Measurements from ENCODE around the gene DISP2.

Gene DISP2

GRCh38 chr15:40369474-40369869 is 11.5 kb downstream of the DISP2 start:
- no peak for TF ChIP-seq CTCF (IDR thresholded peaks at IDR 0.05; ENCODE audit: unreplicated experiment in 3 of 3)
- peaks cover 28% of the 10 kb centered on the region for H3K4me1 Mint-ChIP-seq
- H3K27ac Mint-ChIP-seq: peak overlapping the region in 1 of 3 experiments; percentile 55
- H3K36me3 Mint-ChIP-seq (ENCODE audit: low read depth): no peaks in the 10 kb centered on the region
- no peaks in the 10 kb centered on the region for H3K9me3 Mint-ChIP-seq
- peaks cover 40% of the 10 kb centered on the region for H3K27me3 Mint-ChIP-seq (ENCODE audit: low read depth)
- H3K4me3 Mint-ChIP-seq: peak overlapping the region in 1 of 3 experiments; percentile 64

- Mint-ChIP-seq H3K27ac (no peak overlapping the region), H3K4me1 (peaks cover 28% of the 10 kb centered on the region), H3K4me3 (no peak overlapping the region)
Measured at GRCh38 chr15:40369971-40370370, 12.0 kb downstream of the DISP2 start.

DNA sequence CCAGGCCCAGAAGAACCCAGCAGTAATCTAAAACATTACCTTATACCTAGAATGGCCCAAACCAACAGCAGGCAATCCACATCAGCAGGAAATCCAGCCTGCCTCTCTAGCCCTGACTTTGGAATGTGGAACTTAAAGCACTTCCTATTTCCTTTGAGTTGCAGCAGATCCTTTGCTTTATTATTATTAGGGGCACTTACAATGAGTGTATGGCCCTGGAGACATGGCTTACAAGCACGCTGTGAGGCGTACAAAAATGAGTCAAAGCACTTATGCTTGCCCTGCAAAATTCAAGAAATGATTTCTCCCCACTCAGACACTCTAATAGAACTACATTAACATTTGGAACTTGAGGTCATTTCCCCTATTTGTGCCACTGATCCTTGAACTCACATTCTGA is 15.0 kb downstream of the DISP2 start:
- Mint-ChIP-seq H3K4me1 (peaks cover 27% of the 10 kb centered on the region), H3K4me3 (no peak overlapping the region), H3K27me3 (ENCODE audit: low read depth) (peaks cover 12% of the 10 kb centered on the region), H3K9me3 (no peaks in the 10 kb centered on the region), H3K36me3 (ENCODE audit: low read depth) (no peaks in the 10 kb centered on the region), H3K27ac (no peak overlapping the region)
- no peak for TF ChIP-seq CTCF (IDR thresholded peaks at IDR 0.05; ENCODE audit: unreplicated experiment in 3 of 3)

More at GRCh38 chr15:40369971-40370370, 12.0 kb downstream of the DISP2 start:
- Mint-ChIP-seq H3K27me3 (ENCODE audit: low read depth) (peaks cover 35% of the 10 kb centered on the region), H3K9me3 (no peaks in the 10 kb centered on the region), H3K36me3 (ENCODE audit: low read depth) (no peaks in the 10 kb centered on the region)
- no peak for TF ChIP-seq CTCF (IDR thresholded peaks at IDR 0.05; ENCODE audit: unreplicated experiment in 3 of 3)

DNA sequence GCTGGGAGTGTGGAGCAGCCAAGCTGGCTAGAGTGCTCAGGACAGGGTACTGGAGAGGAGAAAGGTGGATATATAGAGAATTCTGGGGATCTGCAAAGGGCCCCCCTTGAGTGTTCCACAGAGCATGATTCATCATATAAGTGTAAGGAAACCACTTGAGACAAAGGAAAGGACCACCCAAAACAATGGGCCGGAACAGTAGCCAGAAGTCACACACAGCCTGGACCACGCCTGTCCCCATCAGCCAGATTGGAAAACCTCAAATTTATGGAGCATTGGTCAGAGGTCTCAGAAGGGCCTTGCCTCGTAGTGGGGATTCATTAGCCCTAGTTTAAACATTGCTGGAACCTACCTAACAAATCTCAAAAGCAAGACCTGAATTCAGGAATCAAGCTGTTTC is 19.6 kb downstream of the DISP2 start:
- Mint-ChIP-seq H3K36me3 (ENCODE audit: low read depth) (no peaks in the 10 kb centered on the region), H3K27me3 (ENCODE audit: low read depth) (no peaks in the 10 kb centered on the region), H3K4me1 (peaks cover 13% of the 10 kb centered on the region), H3K27ac (no peak overlapping the region), H3K9me3 (no peaks in the 10 kb centered on the region), H3K4me3 (no peak overlapping the region)
- no peak for TF ChIP-seq CTCF (IDR thresholded peaks at IDR 0.05; ENCODE audit: unreplicated experiment in 3 of 3)

DNA sequence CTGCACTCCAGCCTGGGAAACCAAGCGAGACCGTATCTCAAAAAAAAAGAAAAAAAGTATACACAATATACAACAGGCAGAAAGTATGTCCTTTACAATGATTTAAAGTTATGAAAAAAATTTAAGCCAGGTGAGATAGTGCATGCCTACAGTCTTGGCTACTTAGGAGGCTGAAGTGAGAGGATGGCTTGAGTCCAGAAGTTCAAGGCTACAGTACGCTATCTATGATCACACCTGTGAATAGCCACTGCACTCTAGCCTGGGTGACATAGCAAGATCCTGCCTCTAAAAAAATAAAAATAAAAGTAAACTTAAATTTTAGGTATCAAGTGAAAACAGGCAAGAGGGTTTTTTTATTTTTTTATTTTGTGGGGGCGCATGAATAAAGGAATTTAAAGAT is 21.4 kb downstream of the DISP2 start:
- Mint-ChIP-seq H3K27ac (no peak overlapping the region), H3K4me3 (no peak overlapping the region), H3K36me3 (ENCODE audit: low read depth) (peaks cover 4% of the 10 kb centered on the region), H3K4me1 (peaks cover 29% of the 10 kb centered on the region), H3K27me3 (ENCODE audit: low read depth) (no peaks in the 10 kb centered on the region), H3K9me3 (no peaks in the 10 kb centered on the region)
- TF ChIP-seq CTCF (IDR thresholded peaks at IDR 0.05; ENCODE audit: unreplicated experiment in 3 of 3): no peak

DNA sequence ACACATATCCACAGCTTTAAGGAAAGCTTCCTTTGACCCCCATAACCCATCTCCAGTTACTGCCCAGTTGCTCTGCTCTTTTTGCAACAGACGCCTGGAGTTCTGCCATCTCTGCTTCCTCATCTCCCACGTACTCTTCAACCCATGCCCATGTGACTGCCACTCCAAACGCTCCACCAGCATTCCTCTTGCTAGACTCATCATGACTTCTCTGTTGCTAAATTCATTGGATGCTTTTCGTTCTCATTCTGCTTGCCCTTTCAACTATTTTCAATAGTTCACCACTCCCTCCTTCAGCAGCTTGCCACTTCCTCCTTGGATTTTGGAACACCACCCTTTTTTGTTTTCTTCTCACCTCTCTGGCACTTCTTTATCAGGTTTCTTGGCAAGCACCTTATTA is 21.8 kb downstream of the DISP2 start:
- H3K4me1 Mint-ChIP-seq: peaks cover 33% of the 10 kb centered on the region
- peaks cover 4% of the 10 kb centered on the region for H3K36me3 Mint-ChIP-seq (ENCODE audit: low read depth)
- no peaks in the 10 kb centered on the region for H3K27me3 Mint-ChIP-seq (ENCODE audit: low read depth)
- TF ChIP-seq CTCF (IDR thresholded peaks at IDR 0.05; ENCODE audit: unreplicated experiment in 3 of 3): no peak
- H3K27ac Mint-ChIP-seq: no peak overlapping the region
- peak overlapping the region in 1 of 3 experiments; percentile 1 for H3K4me3 Mint-ChIP-seq
- no peaks in the 10 kb centered on the region for H3K9me3 Mint-ChIP-seq
